BE2C (cell line): Measurements from ENCODE around the gene SV2C.

Source experiments
- DNase-seq: peaks from one replicate; pipeline ENCODE4 v3.0.0-alpha.2; 2020
- H3K27me3 ChIP-seq: fragments of 250-450 bp; sonication (Bioruptor Pico); 2 replicates; pipeline ENCODE4 v1.5.1; 2020; ENCODE audit warnings: mild to moderate bottlenecking
- H3K36me3 ChIP-seq: fragments of 250-450 bp; sonication (Bioruptor Pico); 2 replicates; pipeline ENCODE4 v1.5.1; 2020; ENCODE audit warnings: mild to moderate bottlenecking
- H3K4me1 ChIP-seq: fragments of 250-450 bp; sonication (Bioruptor Pico); 2 replicates; pipeline ENCODE4 v1.5.1; 2020
- H3K4me3 ChIP-seq: 2 replicates; pipeline ENCODE4 v1.5.1; 2011; ENCODE audit warnings: low read depth, low read length
- H3K9me3 ChIP-seq: fragments of 250-450 bp; sonication (Bioruptor Pico); 2 replicates; pipeline ENCODE4 v1.5.1; 2020
- CTCF ChIP-seq: IDR thresholded peaks from 2 replicates; pipeline ENCODE4 v1.5.1; 2012; ENCODE audit warnings: mild to moderate bottlenecking, low read depth, low read length

Gene SV2C

DNA sequence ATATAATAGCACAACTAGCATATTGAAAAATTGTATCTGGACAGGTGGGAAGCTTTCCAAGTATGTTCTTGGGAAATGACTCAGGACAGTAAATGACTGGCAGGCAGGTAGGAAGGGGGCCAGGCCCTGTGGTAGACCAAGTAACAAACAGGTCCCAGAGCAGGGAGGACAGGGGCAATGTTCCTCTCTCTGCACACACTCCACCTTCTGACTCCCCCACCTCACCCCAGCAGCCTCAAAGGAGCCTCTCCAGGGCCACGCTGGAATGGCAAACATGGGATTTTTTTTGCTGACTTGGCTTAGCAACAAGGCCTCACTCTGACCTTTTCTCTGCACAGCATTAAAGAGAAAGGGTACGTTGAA, 288.8 kb downstream of the SV2C start:
- no peak for TF ChIP-seq CTCF
- H3K4me1 ChIP-seq: peaks cover 3% of the 10 kb centered on the region; the same call in 1 of the 2 replicates
- H3K36me3 ChIP-seq: no peaks in the 10 kb centered on the region
- H3K27me3 ChIP-seq: peaks cover 9% of the 10 kb centered on the region; the same call in 1 of the 2 replicates
- no peak overlapping the region for H3K4me3 ChIP-seq
- DNase-seq: no peak
- no peaks in the 10 kb centered on the region for H3K9me3 ChIP-seq

GRCh38 chr5:76372323-76373054, 289.3 kb downstream of the SV2C start:
- Histone ChIP-seq H3K4me1 (peaks cover 3% of the 10 kb centered on the region; the same call in 1 of the 2 replicates), H3K27me3 (peaks cover 6% of the 10 kb centered on the region; the same call in 1 of the 2 replicates), H3K9me3 (no peaks in the 10 kb centered on the region), H3K4me3 (no peak overlapping the region), H3K36me3 (no peaks in the 10 kb centered on the region)
- DNase-seq: peak; percentile 48
- no peak for TF ChIP-seq CTCF

DNA sequence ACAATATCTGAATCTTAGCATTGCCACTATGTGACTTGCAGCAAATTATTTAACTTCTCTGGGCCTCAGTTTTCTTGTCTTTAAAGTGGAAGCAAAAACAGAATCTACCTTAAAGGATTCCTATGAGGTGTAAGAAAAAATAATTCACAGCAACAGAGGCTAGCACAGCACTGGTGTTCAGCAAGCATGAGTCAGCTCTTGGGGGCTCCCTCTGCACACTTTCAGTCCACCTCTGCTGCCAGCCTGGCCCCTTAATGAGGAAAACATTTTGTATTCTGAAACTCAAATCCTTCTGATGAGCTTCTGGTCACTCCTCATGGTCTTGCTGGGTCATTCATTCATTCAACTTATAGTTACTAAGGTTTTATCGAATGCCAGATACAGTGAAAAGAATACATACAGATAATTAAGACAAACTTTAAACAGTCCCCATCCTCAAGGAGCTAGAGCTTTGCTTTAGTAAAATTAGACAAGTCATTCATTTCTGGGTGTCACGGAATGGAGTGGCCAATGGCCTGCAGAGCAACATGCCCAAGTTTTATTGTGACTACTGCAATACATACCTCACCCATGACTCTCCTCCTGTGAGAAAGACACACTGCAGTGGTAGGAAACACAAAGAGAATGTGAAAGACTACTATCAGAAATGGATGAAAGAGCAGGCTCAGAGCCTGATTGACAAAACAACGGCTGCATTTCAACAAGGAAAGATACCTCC, 293.1 kb downstream of the SV2C start:
- DNase-seq: no peak
- no peaks in the 10 kb centered on the region for H3K36me3 ChIP-seq
- H3K4me3 ChIP-seq: no peak overlapping the region
- H3K9me3 ChIP-seq: no peaks in the 10 kb centered on the region
- peaks cover 3% of the 10 kb centered on the region; the same call in 1 of the 2 replicates for H3K4me1 ChIP-seq
- no peak for TF ChIP-seq CTCF
- H3K27me3 ChIP-seq: peaks cover 3% of the 10 kb centered on the region; the same call in 1 of the 2 replicates

DNA sequence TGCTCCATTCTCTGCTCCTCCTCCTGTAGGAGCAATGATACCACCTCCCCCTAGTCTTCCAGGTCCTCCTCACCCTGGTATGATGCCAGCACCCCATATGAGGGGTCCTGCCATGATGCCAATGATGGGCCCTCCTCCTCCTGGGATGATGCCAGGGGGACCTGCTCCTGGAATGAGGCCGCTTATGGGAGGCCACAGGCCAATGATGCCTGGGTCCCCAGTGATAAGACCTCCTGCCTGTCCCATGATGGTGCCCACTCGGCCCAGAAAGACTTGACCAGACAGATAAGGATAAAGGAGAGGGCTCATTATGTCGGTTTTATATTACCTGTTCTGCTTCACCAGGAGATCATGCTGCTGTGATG, 293.7 kb downstream of the SV2C start:
- H3K4me1 ChIP-seq: peaks cover 3% of the 10 kb centered on the region; the same call in 1 of the 2 replicates
- H3K36me3 ChIP-seq: no peaks in the 10 kb centered on the region
- peaks cover 3% of the 10 kb centered on the region; the same call in 1 of the 2 replicates for H3K27me3 ChIP-seq
- H3K4me3 ChIP-seq: no peak overlapping the region
- H3K9me3 ChIP-seq: no peaks in the 10 kb centered on the region
- no peak for DNase-seq
- no peak for TF ChIP-seq CTCF

GRCh38 chr5:76378355-76378754, 295.2 kb downstream of the SV2C start:
- DNase-seq: no peak
- no peaks in the 10 kb centered on the region for H3K9me3 ChIP-seq
- no peak overlapping the region for H3K4me3 ChIP-seq

More at GRCh38 chr5:76378355-76378754, 295.2 kb downstream of the SV2C start:
- no peak for TF ChIP-seq CTCF
- Histone ChIP-seq H3K36me3 (no peaks in the 10 kb centered on the region), H3K27me3 (peaks cover 3% of the 10 kb centered on the region; the same call in 1 of the 2 replicates), H3K4me1 (no peaks in the 10 kb centered on the region)
